H1 (cell line): Measurements from ENCODE around the gene ASAP2. TPM values are rescaled to one million over a fixed set of nuclear protein-coding genes. Genes with fewer than 3 reads are reported as not detected.

ENCODE experiments used
- CHD7 ChIP-seq: fragments of 300-600 bp; sonication (generic); IDR thresholded peaks from 2 replicates; pipeline ENCODE4 v1.7.1; 2012; ENCODE audit warnings: low read length, moderate library complexity, mild to moderate bottlenecking, inconsistent platforms; ENCODE audit not compliant: insufficient replicate concordance
- GABPA ChIP-seq: IDR thresholded peaks from 2 replicates; pipeline ENCODE4 v1.6.1; 2011; ENCODE audit warnings: mild to moderate bottlenecking, low read length, moderate library complexity, borderline replicate concordance; ENCODE audit not compliant: insufficient read depth
- SP4 ChIP-seq: IDR thresholded peaks from 2 replicates; pipeline ENCODE4 v1.6.1; 2012; ENCODE audit warnings: low read length, inconsistent platforms
- polyA plus RNA-seq, 7 experiments: library from polyadenylated mRNA; depleted of rRNA in 3 of 7; stranded (reverse) in 5 of 7; unstranded in 2 of 7; fragments of >200 nt in 5 of 7; fragments of 200-250 nt in 2 of 7; gene quantifications; 1 replicate in 5 of 7; 2 replicates in 1 of 7; 4 replicates in 1 of 7; pipeline versions ENCODE4 v1.2.1 to v1.2.3, GENCODE V29; 2011 to 2013; ENCODE audit warnings: missing spikeins in 2 of 7, mixed read lengths in 2 of 7
- total RNA-seq: library from RNA; stranded (reverse); fragmentation: NEBNext Ultra II Directional; extraction: Animal tissue kit (Norgen Biotek cat#: 25700); gene quantifications from 2 replicates; pipeline ENCODE4 v1.2.1, GENCODE V29; 2021

ASAP2 gene
- total and polyA plus RNA-seq, 2 of the 8 experiments (the other 6 are each of a cell fraction or from before 2014, with no cell fraction given): 10.2 to 18.7 TPM

GRCh38 chr2:9197916-9198315 lies 8.7 kb upstream of the ASAP2 start (continued):
- no peak for TF ChIP-seq CHD7
- no peak for TF ChIP-seq GABPA
- TF ChIP-seq SP4: no peak
